ENCODE measurements around the gene DIS3L2. TPM values are rescaled to one million over a fixed set of nuclear protein-coding genes. Genes with fewer than 3 reads are reported as not detected.

Gene DIS3L2
- total and polyA plus RNA-seq, 2 experiments from 2014 or later, result 15.2 to 25.3 TPM

DNA sequence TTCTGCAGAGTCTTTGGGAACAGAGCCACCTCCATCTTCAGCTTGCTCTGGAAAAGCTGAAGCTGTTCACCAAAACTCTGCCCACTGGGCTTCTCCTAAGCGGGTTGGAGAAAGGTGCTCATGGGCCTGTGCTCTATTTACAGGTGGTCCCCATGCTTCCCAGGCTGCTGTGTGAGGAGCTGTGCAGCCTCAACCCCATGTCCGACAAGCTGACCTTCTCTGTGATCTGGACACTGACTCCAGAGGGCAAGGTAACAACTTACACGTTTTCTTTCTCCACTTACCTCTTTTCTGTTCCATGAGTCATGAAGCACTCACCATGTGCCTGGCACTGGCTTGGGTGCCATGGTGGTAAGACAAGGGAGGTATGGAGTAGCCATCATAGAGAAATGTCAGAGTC lies 287.6 kb downstream of the DIS3L2 start:
- H3K4me1 ChIP-seq (ENCODE audit: insufficient read depth), result no peaks in the 10 kb centered on the region
- ATAC-seq, result no peak
- H3K9me2 ChIP-seq (ENCODE audit: insufficient read depth), result no peaks in the 10 kb centered on the region
- no peak overlapping the region for H3K27ac ChIP-seq (ENCODE audit: low read depth)
- DNase-seq (ENCODE audit: low spot score), result no peak
- no peaks in the 10 kb centered on the region for H3K9me3 Mint-ChIP-seq
- no peaks in the 10 kb centered on the region for H3K27me3 Mint-ChIP-seq (ENCODE audit: insufficient read depth, low read depth, poor library complexity)
- H3K4me2 ChIP-seq, result no peak overlapping the region
- TF ChIP-seq EZH2 (IDR thresholded peaks at IDR 0.05; ENCODE audit: low read depth, unreplicated experiment) (no peak), JUNB (IDR thresholded peaks at IDR 0.05; ENCODE audit: unreplicated experiment) (no peak), ZNF114 (CRISPR knock-in tag; IDR thresholded peaks at IDR 0.05) (no peak), NANOG (IDR thresholded peaks at IDR 0.05; ENCODE audit: borderline replicate concordance) (no peak), STAT1 (IDR thresholded peaks at IDR 0.05; ENCODE audit: unreplicated experiment) (no peak), POLR2AphosphoS5 (IDR thresholded peaks at IDR 0.05; ENCODE audit: low read depth) (no peak), CREB1 (CRISPR knock-in tag; IDR thresholded peaks at IDR 0.05; ENCODE audit: low read depth) (no peak), ZNF331 (CRISPR knock-in tag; IDR thresholded peaks at IDR 0.05; ENCODE audit: low read depth) (no peak)
- TF ChIP-seq, protein P1, sequence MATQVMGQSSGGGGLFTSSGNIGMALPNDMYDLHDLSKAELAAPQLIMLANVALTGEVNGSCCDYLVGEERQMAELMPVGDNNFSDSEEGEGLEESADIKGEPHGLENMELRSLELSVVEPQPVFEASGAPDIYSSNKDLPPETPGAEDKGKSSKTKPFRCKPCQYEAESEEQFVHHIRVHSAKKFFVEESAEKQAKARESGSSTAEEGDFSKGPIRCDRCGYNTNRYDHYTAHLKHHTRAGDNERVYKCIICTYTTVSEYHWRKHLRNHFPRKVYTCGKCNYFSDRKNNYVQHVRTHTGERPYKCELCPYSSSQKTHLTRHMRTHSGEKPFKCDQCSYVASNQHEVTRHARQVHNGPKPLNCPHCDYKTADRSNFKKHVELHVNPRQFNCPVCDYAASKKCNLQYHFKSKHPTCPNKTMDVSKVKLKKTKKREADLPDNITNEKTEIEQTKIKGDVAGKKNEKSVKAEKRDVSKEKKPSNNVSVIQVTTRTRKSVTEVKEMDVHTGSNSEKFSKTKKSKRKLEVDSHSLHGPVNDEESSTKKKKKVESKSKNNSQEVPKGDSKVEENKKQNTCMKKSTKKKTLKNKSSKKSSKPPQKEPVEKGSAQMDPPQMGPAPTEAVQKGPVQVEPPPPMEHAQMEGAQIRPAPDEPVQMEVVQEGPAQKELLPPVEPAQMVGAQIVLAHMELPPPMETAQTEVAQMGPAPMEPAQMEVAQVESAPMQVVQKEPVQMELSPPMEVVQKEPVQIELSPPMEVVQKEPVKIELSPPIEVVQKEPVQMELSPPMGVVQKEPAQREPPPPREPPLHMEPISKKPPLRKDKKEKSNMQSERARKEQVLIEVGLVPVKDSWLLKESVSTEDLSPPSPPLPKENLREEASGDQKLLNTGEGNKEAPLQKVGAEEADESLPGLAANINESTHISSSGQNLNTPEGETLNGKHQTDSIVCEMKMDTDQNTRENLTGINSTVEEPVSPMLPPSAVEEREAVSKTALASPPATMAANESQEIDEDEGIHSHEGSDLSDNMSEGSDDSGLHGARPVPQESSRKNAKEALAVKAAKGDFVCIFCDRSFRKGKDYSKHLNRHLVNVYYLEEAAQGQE (IDR thresholded peaks at IDR 0.05; ENCODE audit: unreplicated experiment), result no peak
- H3K27me3 ChIP-seq (ENCODE audit: insufficient read depth), result no peaks in the 10 kb centered on the region
- no peaks in the 10 kb centered on the region for H4K20me1 ChIP-seq (replicated peaks; ENCODE audit: insufficient read depth)
- no peak overlapping the region for H3K27ac Mint-ChIP-seq
- H2AFZ ChIP-seq, result no peak overlapping the region
- no peaks in the 10 kb centered on the region for H3F3A ChIP-seq (replicated peaks; ENCODE audit: low read depth)
- H3K36me3 ChIP-seq (ENCODE audit: insufficient read depth), result no peaks in the 10 kb centered on the region
- H3K4me1 Mint-ChIP-seq, result peaks cover 4% of the 10 kb centered on the region; the same call in 1 of the 3 replicates
- H3K36me3 Mint-ChIP-seq (ENCODE audit: low read depth), result no peaks in the 10 kb centered on the region
- H3K4me3 ChIP-seq, result no peak overlapping the region
- no peaks in the 10 kb centered on the region for H3K79me2 ChIP-seq (replicated peaks; ENCODE audit: insufficient read depth)
- H3K4me3 Mint-ChIP-seq, result no peak overlapping the region

DNA sequence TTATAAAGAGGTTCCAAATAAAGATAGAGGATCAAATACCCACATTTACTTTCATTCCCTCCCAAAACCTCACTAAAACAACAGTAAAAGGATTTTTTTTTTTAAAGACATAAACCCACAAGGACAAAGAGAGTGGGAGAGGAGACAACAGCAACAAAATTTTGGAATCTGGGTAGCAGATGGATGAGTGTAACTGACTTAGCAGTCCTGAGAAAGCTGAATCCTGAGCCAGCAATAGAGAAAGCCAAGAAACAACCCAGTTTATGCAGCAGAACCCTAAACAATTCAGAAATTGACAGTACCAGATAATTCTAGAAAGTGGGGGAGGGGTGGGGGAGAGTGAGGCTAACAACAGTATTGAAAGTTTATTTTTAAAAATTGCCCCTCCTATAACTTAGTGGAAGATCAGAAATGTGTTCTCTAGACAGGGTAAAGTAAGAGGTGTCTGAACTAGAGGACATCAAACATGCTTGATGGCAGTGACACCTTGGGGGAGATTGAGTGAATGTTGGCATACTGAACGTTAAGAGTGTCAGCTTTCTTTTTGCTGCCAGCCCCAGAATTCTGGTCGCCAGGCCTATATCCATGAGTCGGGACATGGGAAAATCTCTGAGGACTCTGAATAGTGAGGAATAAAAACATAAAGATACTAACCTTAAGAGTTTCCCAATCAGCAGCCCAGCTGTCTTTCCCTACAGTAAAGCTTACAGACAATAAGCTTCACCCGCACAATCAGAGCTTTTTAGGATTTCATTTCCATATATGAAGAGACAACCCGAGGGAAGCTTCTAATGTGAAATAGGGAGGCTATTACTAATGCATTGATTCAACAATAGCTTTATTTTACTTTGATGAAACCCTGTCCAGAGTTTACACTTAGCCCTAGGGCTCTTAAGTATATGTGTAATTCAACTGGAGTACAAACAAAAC lies 289.0 kb downstream of the DIS3L2 start:
- no peak overlapping the region for H2AFZ ChIP-seq
- H3K27ac ChIP-seq (ENCODE audit: low read depth), result no peak overlapping the region
- DNase-seq (ENCODE audit: low spot score), result no peak
- ATAC-seq, result no peak
- H3K4me2 ChIP-seq, result no peak overlapping the region
- H3K27ac Mint-ChIP-seq, result no peak overlapping the region; the same call in 1 of the 2 replicates
- no peaks in the 10 kb centered on the region for H3K36me3 ChIP-seq (ENCODE audit: insufficient read depth)
- no peaks in the 10 kb centered on the region for H4K20me1 ChIP-seq (replicated peaks; ENCODE audit: insufficient read depth)
- H3K4me3 ChIP-seq, result no peak overlapping the region
- H3K27me3 Mint-ChIP-seq (ENCODE audit: insufficient read depth, low read depth, poor library complexity), result no peaks in the 10 kb centered on the region
- no peaks in the 10 kb centered on the region for H3K27me3 ChIP-seq (ENCODE audit: insufficient read depth)
- peaks cover 4% of the 10 kb centered on the region; the same call in 1 of the 3 replicates for H3K4me1 Mint-ChIP-seq
- no peaks in the 10 kb centered on the region; the same call in 2 of the 3 replicates for H3K36me3 Mint-ChIP-seq (ENCODE audit: low read depth)
- no peaks in the 10 kb centered on the region for H3K9me2 ChIP-seq (ENCODE audit: insufficient read depth)
- H3K9me3 Mint-ChIP-seq, result no peaks in the 10 kb centered on the region
- H3F3A ChIP-seq (replicated peaks; ENCODE audit: low read depth), result no peaks in the 10 kb centered on the region
- no peak overlapping the region for H3K4me3 Mint-ChIP-seq
- no peaks in the 10 kb centered on the region for H3K79me2 ChIP-seq (replicated peaks; ENCODE audit: insufficient read depth)
- no peaks in the 10 kb centered on the region for H3K4me1 ChIP-seq (ENCODE audit: insufficient read depth)
- TF ChIP-seq, protein P2, sequence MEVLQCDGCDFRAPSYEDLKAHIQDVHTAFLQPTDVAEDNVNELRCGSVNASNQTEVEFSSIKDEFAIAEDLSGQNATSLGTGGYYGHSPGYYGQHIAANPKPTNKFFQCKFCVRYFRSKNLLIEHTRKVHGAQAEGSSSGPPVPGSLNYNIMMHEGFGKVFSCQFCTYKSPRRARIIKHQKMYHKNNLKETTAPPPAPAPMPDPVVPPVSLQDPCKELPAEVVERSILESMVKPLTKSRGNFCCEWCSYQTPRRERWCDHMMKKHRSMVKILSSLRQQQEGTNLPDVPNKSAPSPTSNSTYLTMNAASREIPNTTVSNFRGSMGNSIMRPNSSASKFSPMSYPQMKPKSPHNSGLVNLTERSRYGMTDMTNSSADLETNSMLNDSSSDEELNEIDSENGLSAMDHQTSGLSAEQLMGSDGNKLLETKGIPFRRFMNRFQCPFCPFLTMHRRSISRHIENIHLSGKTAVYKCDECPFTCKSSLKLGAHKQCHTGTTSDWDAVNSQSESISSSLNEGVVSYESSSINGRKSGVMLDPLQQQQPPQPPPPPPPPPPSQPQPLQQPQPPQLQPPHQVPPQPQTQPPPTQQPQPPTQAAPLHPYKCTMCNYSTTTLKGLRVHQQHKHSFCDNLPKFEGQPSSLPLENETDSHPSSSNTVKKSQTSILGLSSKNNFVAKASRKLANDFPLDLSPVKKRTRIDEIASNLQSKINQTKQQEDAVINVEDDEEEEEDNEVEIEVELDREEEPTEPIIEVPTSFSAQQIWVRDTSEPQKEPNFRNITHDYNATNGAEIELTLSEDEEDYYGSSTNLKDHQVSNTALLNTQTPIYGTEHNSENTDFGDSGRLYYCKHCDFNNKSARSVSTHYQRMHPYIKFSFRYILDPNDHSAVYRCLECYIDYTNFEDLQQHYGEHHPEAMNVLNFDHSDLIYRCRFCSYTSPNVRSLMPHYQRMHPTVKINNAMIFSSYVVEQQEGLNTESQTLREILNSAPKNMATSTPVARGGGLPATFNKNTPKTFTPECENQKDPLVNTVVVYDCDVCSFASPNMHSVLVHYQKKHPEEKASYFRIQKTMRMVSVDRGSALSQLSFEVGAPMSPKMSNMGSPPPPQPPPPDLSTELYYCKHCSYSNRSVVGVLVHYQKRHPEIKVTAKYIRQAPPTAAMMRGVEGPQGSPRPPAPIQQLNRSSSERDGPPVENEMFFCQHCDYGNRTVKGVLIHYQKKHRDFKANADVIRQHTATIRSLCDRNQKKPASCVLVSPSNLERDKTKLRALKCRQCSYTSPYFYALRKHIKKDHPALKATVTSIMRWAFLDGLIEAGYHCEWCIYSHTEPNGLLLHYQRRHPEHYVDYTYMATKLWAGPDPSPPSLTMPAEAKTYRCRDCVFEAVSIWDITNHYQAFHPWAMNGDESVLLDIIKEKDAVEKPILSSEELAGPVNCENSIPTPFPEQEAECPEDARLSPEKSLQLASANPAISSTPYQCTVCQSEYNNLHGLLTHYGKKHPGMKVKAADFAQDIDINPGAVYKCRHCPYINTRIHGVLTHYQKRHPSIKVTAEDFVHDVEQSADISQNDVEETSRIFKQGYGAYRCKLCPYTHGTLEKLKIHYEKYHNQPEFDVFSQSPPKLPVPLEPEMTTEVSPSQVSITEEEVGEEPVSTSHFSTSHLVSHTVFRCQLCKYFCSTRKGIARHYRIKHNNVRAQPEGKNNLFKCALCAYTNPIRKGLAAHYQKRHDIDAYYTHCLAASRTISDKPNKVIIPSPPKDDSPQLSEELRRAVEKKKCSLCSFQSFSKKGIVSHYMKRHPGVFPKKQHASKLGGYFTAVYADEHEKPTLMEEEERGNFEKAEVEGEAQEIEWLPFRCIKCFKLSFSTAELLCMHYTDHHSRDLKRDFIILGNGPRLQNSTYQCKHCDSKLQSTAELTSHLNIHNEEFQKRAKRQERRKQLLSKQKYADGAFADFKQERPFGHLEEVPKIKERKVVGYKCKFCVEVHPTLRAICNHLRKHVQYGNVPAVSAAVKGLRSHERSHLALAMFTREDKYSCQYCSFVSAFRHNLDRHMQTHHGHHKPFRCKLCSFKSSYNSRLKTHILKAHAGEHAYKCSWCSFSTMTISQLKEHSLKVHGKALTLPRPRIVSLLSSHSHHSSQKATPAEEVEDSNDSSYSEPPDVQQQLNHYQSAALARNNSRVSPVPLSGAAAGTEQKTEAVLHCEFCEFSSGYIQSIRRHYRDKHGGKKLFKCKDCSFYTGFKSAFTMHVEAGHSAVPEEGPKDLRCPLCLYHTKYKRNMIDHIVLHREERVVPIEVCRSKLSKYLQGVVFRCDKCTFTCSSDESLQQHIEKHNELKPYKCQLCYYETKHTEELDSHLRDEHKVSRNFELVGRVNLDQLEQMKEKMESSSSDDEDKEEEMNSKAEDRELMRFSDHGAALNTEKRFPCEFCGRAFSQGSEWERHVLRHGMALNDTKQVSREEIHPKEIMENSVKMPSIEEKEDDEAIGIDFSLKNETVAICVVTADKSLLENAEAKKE (CRISPR knock-in tag; IDR thresholded peaks at IDR 0.05), result no peak
- TF ChIP-seq ZNF114 (CRISPR knock-in tag; IDR thresholded peaks at IDR 0.05), result no peak
- no peak for TF ChIP-seq EZH2phosphoT487 (IDR thresholded peaks at IDR 0.05; ENCODE audit: unreplicated experiment)
- TF ChIP-seq STAT1 (IDR thresholded peaks at IDR 0.05; ENCODE audit: unreplicated experiment), result no peak
- no peak for TF ChIP-seq ZNF331 (CRISPR knock-in tag; IDR thresholded peaks at IDR 0.05; ENCODE audit: low read depth)
